HCT116 (cell line): ENCODE measurements around the gene MINDY4.

Experiments used
- CTCF ChIP-seq, 3 experiments: fragments of 200-600 bp in 1 of 3; sonication (generic) in 1 of 3; IDR thresholded peaks in 2 of 3; conservative IDR thresholded peaks in 1 of 3; 2 replicates each; pipeline ENCODE4 v1.5.1; 2012 to 2017; ENCODE audit warnings: low read depth in 2 of 3, low read length in 2 of 3, antibody characterized with exemption in 1 of 3, borderline replicate concordance in 1 of 3, control low read depth in 1 of 3, mild to moderate bottlenecking in 1 of 3, mixed read lengths in 1 of 3, mixed run types in 1 of 3, moderate library complexity in 1 of 3; ENCODE audit not compliant: insufficient read depth in 1 of 3
- EZH2 ChIP-seq: fragments of 200-600 bp; sonication (generic); IDR thresholded peaks from 2 replicates; pipeline ENCODE4 v1.6.1; 2017; ENCODE audit warnings: antibody characterized with exemption, mixed run types
- MAX ChIP-seq: IDR thresholded peaks from 2 replicates; pipeline ENCODE4 v1.6.1; 2012
- POLR2A ChIP-seq: IDR thresholded peaks from 2 replicates; pipeline ENCODE4 v1.7.0; 2011; ENCODE audit warnings: borderline replicate concordance; ENCODE audit not compliant: insufficient read depth, insufficient read length; ENCODE audit errors: extremely low read depth
- POLR2AphosphoS5 ChIP-seq: IDR thresholded peaks from 2 replicates; pipeline ENCODE4 v1.6.1; 2011; ENCODE audit warnings: mild to moderate bottlenecking, low read depth, low read length, moderate library complexity
- REST ChIP-seq: IDR thresholded peaks from 2 replicates; pipeline ENCODE4 v1.6.1; 2012; ENCODE audit warnings: low read depth
- SP1 ChIP-seq: IDR thresholded peaks from 2 replicates; pipeline ENCODE4 v1.6.1; 2012; ENCODE audit warnings: low read depth
- SRF ChIP-seq: IDR thresholded peaks from 2 replicates; pipeline ENCODE4 v1.6.1; 2012; ENCODE audit warnings: low read depth
- ZBTB33 ChIP-seq: IDR thresholded peaks from 2 replicates; pipeline ENCODE4 v1.6.1; 2011; ENCODE audit warnings: mild to moderate bottlenecking, low read length, moderate library complexity; ENCODE audit not compliant: insufficient replicate concordance; ENCODE audit errors: extremely low read depth

GRCh38 chr7:30752484-30752883 is 18.7 kb upstream of the MINDY4 start:
- TF ChIP-seq EZH2 (no peak), CTCF (IDR thresholded peaks at IDR 0.05 in 2 of 3, conservative IDR thresholded peaks at IDR 0.05 in 1 of 3; ENCODE audit: borderline replicate concordance in 1 of 3, insufficient read depth in 1 of 3, low read depth in 2 of 3, low read length in 2 of 3) (no peak), SRF (no peak), POLR2AphosphoS5 (no peak), SP1 (no peak), ZBTB33 (no peak), POLR2A (no peak), MAX (no peak), REST (no peak)
